ENCODE data around the gene OR4D6.

- no peak for TF ChIP-seq CTCF (IDR thresholded peaks at IDR 0.05)
- no peak for TF ChIP-seq POLR2A (IDR thresholded peaks at IDR 0.05)
Measured at GRCh38 chr11:59426361-59427067, 30.2 kb upstream of the OR4D6 start, which contains the start of gene OR5A2.
